ENCODE measurements around the gene DENND6B. TPM values are rescaled to one million over a fixed set of nuclear protein-coding genes. Genes with fewer than 3 reads are reported as not detected.

Gene DENND6B
- total RNA-seq, 1 donor from 2014 or later = 4.7 TPM

GRCh38 chr22:50259302-50259701 is 67.5 kb downstream of the DENND6B start:
- no peak for DNase-seq (ENCODE audit: low read depth)

Other genes starting within 250 kb of the DENND6B start
- gene MLC1, start 241.6 kb downstream of the DENND6B start, total RNA-seq = not detected in 2 replicates
- 0.16 and 0.83 TPM in 2 replicates for gene MOV10L1, start 237.0 kb downstream of the DENND6B start, total RNA-seq
- 0.08 and 0.26 TPM in 2 replicates for gene PANX2, start 156.3 kb downstream of the DENND6B start, total RNA-seq
- gene TRABD, start 141.1 kb downstream of the DENND6B start, total RNA-seq = 16.3 and 26.3 TPM in 2 replicates
- 30.8 and 34.4 TPM in 2 replicates for gene SELENOO, start 126.0 kb downstream of the DENND6B start, total RNA-seq
- gene TUBGCP6, start 82.0 kb downstream of the DENND6B start, total RNA-seq = 33.7 and 35.4 TPM in 2 replicates
- gene HDAC10, start 75.7 kb downstream of the DENND6B start, total RNA-seq = 12.9 and 22.5 TPM in 2 replicates
- 27.9 and 30.0 TPM in 2 replicates for gene MAPK12, start 65.3 kb downstream of the DENND6B start, total RNA-seq
- 3.2 and 3.3 TPM in 2 replicates for gene MAPK11, start 56.6 kb downstream of the DENND6B start, total RNA-seq
- 112 and 163 TPM in 2 replicates for gene PLXNB2, start 19.4 kb downstream of the DENND6B start, total RNA-seq
- gene PPP6R2, start 16.3 kb upstream of the DENND6B start, total RNA-seq = 65.8 and 74.8 TPM in 2 replicates
- gene SBF1, start 148.0 kb upstream of the DENND6B start, total RNA-seq = 121 and 127 TPM in 2 replicates
- gene ADM2, start 154.5 kb upstream of the DENND6B start, total RNA-seq = 0.67 and 1.6 TPM in 2 replicates
- not detected in 2 replicates for gene MIOX, start 159.8 kb upstream of the DENND6B start, total RNA-seq
- gene LMF2, start 180.7 kb upstream of the DENND6B start, total RNA-seq = 41.3 and 46.6 TPM in 2 replicates
- 21.6 and 25.3 TPM in 2 replicates for gene NCAPH2, start 181.2 kb upstream of the DENND6B start, total RNA-seq
- gene SCO2, start 198.6 kb upstream of the DENND6B start, total RNA-seq = 0.68 and 1.6 TPM in 2 replicates
- gene TYMP, start 203.0 kb upstream of the DENND6B start, total RNA-seq = 1.7 and 2.1 TPM in 2 replicates
- gene KLHDC7B, start 218.9 kb upstream of the DENND6B start, total RNA-seq = not detected in 2 replicates
- gene SYCE3, start 235.9 kb upstream of the DENND6B start, total RNA-seq = not detected in 2 replicates